M059J (cell line): ENCODE data around the gene ERICH2. TPM values are rescaled to one million over a fixed set of nuclear protein-coding genes. Genes with fewer than 3 reads are reported as not detected.
A peak's percentile ranks its signal among the peaks of the same experiment; 100 is the strongest.
"Not testable (repeated sequence)": the region's sequence is repeated elsewhere in the genome, so short reads cannot be mapped to it uniquely, and the experiment has no call there.

Experiments used
- DNase-seq: peaks from one replicate; pipeline ENCODE4 v3.0.0-alpha.2; 2012; ENCODE audit warnings: low read depth
- total RNA-seq: library from RNA; depleted of rRNA; stranded (reverse); fragments of >200 nt; shearing (Covaris generic); gene quantifications from 2 replicates; pipeline ENCODE4 v1.2.3, GENCODE V29; 2014; rRNA removed

ERICH2 gene
- not detected in 2 replicates for total RNA-seq

DNA sequence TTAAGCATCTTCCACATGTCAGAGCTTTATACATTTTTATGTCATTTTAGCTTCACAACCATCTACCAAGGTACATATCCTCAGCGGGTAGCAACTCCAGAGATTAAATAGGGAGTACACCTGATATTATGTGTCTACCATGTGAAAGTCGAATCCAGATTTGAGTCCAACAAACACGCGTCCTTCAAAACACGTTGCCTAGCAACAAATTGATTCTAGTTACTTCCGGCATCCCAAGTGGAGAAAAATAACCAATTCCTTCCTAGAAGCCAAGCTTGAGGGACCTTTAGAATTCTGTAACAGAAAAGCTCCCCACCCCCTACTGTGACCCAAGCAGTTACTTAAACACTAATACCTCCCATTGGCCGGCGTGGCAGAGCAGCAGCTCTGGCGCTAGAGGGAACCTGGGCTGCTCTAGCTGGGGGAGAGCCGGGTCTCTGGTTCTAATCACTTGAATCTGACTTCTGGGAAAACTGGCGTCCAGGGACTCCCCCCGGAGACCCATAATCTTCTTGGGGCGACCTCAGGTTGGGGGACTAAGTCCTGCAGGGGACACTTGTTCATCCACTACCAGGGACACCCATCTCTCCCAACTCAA, at the start of gene ERICH2:
Gene ERICH2 (plus strand): TSS at position 371 of the 598 bp plus-strand sequence. CDS start 304 bp downstream, outside the sequence.
- peak; percentile 56 for DNase-seq

- DNase-seq, result no peak
Observed at GRCh38 chr2:170721678-170722077, 48.5 kb upstream of the ERICH2 start.

DNA sequence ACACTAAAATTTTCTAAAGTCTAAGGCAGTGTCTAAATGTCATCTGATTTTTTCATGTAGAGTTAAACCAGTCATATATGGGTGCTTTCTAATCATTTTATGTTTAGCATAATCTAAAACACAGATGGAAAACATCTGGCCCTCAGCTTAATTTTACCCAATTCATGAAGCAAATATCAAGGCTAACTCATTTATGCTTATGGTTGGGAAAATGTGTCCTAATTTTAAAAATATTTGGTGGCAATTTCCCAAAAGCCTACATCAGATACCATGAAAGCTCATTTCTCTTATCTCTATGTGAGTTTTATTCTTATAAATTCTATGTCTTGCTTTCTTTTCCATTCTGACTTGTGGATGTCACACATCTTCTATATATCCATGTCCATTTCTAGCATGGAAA, 47.9 kb upstream of the ERICH2 start:
- DNase-seq, result no peak

GRCh38 chr2:170723446-170723958, 46.7 kb upstream of the ERICH2 start:
- DNase-seq, result no peak

DNA sequence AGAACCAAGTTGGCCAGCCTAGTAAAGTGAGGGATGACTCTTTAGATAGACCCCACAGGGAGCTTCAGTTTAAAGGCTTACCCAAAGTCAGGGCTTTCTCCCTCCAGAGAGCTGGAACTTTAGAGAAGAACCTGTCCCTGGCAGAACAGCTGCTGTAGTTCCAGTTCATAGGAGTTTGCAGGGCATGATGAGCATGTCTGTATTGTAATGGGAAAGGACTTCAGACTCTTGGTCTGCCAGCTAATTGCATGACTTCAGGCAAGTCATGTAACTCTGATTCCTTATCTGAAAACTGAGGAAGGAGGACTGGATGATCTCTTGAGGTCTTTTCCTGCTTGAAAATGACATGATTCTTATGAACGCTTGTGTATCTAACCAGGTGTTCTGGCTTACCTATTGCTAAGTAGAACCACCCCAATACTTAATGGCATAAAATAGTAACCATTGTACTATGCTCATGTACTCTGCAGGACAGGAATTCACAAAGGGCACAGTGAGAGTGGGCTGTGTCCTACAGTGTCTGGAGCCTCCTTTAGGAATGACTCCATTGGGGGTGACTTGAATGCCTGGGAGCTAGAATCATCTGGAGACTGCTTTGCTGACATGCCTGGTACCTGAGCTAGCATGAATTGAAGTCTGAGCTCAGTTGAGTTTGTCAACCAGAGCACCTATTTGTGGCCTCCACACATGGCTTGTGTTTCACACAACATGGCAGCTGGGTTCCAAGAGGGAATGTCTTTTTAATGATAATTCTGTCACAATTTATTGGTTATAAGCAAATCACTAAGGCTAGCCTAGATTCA, 36.2 kb upstream of the ERICH2 start:
- no peak for DNase-seq

- DNase-seq, result not testable (repeated sequence)
Observed at GRCh38 chr2:170734601-170735000, 35.6 kb upstream of the ERICH2 start.

- no peak for DNase-seq
Observed at GRCh38 chr2:170736628-170737027, 33.5 kb upstream of the ERICH2 start.

DNA sequence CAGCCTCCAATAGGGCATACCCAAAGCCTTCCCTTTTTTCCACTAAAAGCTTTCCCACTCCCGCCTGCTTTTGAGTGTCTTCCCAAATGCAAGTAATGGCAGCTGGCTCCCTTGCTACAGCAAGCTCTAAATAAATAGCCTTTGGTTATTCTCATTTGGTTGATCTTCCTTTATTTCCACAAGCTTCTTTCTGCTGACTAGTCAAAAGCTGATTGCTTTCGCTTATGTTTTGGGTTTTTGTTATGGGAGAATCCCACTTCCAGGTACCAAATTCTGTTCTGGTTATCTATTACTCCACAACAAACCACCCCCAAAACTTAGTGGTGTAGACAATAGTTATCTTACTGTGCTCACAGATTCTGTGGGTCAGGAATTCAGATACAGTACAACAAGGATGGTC, 32.8 kb upstream of the ERICH2 start:
- DNase-seq, result no peak

DNA sequence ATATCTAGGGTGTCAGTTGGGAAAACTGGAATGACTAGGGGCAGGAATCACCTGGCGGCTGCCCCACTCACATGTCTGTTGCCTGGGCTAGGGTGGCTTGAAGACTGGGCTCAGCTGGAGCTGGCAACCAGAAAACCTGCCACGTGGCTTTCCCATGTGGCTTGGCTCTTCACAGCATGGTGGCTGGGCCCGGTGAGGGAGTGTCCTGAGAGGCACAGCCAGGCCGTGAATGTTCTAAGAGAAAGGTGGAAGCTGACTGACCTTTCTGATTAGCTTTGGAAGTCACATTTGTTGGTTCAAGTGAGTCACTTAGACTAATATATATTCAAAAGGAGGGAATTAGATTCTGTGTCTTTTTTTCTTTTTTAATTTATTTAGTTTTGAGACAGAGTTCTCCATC, 32.4 kb upstream of the ERICH2 start:
- DNase-seq, result peak; percentile 15

DNA sequence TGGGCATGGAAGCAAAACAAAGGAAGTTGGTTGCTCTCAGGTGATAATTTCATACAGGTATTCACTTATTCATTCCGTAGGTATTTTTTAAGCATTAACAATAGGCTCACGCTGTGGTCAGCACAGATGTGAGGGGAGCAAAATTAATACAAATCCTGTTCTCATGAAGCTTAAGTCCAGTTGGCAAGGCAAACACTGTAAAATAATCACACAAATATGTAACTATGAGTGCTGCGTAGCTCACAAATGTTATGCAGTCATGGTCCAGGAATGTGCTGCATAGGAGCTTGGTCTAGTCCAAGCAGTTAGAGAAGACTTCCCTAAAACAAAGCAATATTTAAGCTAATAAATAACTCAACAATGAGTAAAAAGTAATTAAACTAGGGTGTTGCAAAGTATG, 31.1 kb upstream of the ERICH2 start:
- peak; percentile 90 for DNase-seq

DNA sequence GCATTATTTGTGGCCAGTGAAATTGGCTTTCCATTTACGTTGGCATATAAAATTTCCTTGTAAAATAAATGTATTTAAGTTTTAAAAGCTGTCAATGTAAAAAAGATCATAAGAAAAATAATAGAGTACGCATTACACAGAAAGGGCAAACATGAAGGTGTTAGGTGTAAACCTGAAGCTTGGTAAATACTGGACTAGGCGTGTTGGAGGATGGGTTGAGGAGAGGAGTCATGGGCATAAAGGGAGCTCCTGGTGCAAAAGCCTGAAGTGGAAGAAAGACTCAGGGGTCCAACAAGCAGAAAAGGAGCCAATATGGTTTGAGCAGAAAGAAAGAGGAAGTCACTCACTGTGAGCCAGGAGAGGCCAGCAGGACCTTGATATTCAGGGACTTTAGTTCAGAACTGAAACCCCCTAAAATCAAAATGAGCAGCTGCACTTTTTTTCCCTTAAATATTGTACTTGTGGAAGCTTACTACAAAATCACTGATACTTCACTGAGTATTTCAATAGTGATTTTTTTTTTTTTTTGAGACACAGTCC, 30.6 kb upstream of the ERICH2 start:
- DNase-seq, result no peak

DNA sequence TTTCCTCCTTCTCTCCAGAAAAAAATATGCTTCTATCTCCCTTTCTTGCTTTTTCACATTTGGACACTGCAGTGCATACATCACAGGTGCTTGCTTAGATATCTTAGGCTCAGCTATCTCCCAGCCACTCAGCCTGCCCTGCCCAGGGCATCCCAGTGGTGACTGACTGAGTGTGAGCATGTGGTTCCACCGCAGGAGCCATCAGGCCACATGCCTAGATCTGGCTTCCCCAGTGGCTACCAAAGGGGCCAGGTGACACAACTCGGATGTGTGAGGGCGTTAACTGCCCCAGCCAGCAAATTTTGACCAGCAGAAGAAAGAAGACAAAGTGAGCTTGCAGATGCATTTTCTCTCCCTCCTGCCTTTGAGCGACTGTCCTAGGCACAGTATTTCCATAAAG, 29.5 kb upstream of the ERICH2 start:
- DNase-seq, result no peak

- no peak for DNase-seq
Observed at GRCh38 chr2:170742000-170742399, 28.2 kb upstream of the ERICH2 start.

GRCh38 chr2:170742896-170743529, 27.2 kb upstream of the ERICH2 start:
- DNase-seq, result peak; percentile 26

DNA sequence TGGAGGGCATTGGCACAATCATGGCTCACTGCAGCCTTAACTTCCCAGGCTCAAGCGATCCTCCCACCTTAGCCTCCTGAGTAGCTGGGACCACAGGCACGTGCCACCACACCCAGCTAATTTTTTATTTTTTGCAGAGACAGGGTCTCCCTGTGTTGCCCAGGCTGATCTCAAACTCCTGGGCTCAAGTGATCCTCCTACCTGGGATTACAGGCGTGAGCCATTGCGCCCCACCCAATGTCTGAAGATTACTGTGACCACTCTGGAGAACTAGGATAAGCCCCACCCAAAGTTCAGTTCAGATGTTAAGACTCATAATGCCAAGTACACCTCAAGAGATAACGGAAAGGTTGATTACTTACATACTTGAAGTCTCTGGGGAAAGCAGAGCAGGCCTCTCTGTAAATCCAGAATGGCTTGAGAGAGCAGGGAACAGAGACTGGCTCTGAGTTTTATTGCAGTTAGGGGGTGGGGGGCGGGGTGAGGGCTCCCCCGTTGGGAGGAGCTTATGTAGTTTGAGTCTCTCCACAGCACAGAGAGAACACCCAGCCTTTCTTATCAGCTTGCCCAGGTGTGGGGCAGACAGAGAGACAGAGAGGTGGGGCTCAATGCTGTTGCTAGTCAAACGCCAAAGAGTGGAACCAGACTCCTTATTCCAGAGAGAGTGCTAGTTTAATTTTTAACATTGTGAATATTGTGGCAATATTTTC, 26.5 kb upstream of the ERICH2 start:
- DNase-seq, result no peak

DNA sequence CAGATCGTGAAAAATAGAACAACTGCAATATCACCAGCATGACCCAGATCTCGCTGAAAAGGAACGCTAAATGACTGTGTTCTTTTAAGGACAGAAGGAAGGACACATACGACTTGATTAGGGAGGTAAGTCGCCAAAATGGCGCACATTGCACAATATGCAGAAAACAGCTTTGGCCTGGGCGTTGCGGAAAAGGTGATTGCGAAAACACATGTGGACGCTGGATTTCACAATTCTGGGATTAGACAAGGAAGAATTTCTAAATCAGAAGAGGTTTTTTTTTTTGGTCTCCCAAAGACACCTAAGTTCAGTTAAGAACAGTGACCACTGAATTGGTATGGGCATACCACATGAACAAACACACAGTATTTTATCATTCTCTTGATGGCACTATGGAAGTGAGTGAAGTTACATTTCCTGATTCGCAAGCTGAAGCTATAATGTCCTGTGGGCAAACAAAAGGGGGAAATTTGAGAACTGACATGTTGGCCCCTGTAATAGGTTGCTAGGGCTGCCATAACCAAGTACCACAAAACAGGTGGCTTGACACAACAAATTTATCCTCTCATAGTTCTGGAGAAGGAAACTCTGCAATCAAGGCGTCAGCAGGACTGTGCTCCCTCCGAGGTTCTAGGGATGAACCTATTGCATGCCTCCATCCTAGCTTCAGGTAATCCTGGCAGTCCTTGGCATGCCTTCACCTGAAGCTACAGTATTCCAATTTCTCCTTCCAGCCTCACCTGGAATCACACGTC, 25.8 kb upstream of the ERICH2 start:
- DNase-seq, result no peak

- no peak for DNase-seq
Observed at GRCh38 chr2:170745305-170745704, 24.9 kb upstream of the ERICH2 start.

DNA sequence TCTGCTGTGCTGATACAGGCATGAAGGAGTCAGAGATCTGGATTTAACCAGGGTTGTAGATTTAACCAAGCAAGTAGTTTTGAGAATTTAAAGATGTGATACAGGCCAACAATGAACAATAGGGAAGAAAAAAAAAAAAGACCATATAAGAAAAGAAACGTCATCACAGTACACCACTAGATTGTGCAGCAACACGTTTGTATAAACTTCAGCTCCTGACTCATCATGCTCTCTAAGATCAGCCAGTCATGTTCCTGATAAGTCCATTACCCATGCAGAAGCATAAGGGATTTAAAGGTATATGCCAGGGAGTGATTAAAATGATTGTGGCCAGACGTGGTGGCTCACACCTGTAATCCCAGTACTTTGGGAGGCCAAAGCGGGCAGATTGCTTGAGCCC, 22.3 kb upstream of the ERICH2 start:
- peak; percentile 76 for DNase-seq

DNA sequence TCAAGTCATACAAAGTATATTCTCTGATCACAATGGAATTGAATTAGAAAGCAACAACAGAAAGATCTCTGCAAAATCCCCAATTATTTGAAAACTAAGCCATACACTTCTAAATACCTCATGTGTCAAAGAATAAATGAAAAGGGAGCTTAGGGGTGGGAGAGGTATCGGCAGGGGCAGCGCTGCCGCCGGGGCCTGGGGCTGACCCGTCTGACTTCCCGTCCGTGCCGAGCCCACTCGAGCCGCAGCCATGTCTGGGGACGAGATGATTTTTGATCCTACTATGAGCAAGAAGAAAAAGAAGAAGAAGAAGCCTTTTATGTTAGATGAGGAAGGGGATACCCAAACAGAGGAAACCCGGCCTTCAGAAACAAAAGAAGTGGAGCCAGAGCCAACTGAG, 18.6 kb upstream of the ERICH2 start:
- DNase-seq, result not testable (repeated sequence)

GRCh38 chr2:170761572-170761971, 8.6 kb upstream of the ERICH2 start:
- no peak for DNase-seq

GRCh38 chr2:170762760-170763159, 7.4 kb upstream of the ERICH2 start:
- no peak for DNase-seq
